Natural killer cell (primary cell): ENCODE results near the gene AREG. TPM values are rescaled to one million over a fixed set of nuclear protein-coding genes. Genes with fewer than 3 reads are reported as not detected.

Source experiments
- ATAC-seq, 3 donors: fragments of 150-1000 bp in 2 of 3; fragments of 200-7000 bp in 1 of 3; cut with Tn5 transposase; 1 replicate in 1 of 3; 2 replicates in 2 of 3; pipeline ENCODE4 v1.10.0; 2021; ENCODE audit warnings: mild to moderate bottlenecking in 2 of 3, moderate library complexity in 2 of 3
- DNase-seq, 2 donors: peaks; one replicate each; pipeline versions ENCODE4 v3.0.0 to v3.0.0-alpha.2; 2013 to 2021; ENCODE audit warnings: mixed read lengths in 1 of 2
- H3K27ac ChIP-seq: one replicate; pipeline ENCODE4 v1.5.1; 2013; ENCODE audit warnings: mild to moderate bottlenecking, low read length
- H3K27me3 ChIP-seq: one replicate; pipeline ENCODE4 v1.6.1; 2013; ENCODE audit warnings: low read length; ENCODE audit not compliant: control insufficient read depth, insufficient read depth
- H3K36me3 ChIP-seq: one replicate; pipeline ENCODE4 v1.6.1; 2013; ENCODE audit warnings: low read length; ENCODE audit not compliant: control insufficient read depth, insufficient read depth
- H3K4me1 ChIP-seq: one replicate; pipeline ENCODE4 v1.6.1; 2013; ENCODE audit warnings: low read length; ENCODE audit not compliant: control insufficient read depth, insufficient read depth
- H3K4me3 ChIP-seq: one replicate; pipeline ENCODE4 v1.5.1; 2013; ENCODE audit warnings: low read length
- H3K9me3 ChIP-seq: one replicate; pipeline ENCODE4 v1.6.1; 2013; ENCODE audit warnings: low read length; ENCODE audit not compliant: control insufficient read depth, insufficient read depth
- H3K27ac Mint-ChIP-seq, 2 donors: one replicate each; pipeline ENCODE4 v1.8.0; 2022; ENCODE audit warnings: mild to moderate bottlenecking in 2 of 2, mixed read lengths in 2 of 2, moderate library complexity in 1 of 2
- H3K27me3 Mint-ChIP-seq, 2 donors: one replicate each; pipeline ENCODE4 v1.8.0; 2022; ENCODE audit warnings: low read depth in 2 of 2, mixed read lengths in 2 of 2
- H3K36me3 Mint-ChIP-seq: one replicate; pipeline ENCODE4 v1.8.0; 2022; ENCODE audit warnings: mixed read lengths
- H3K4me1 Mint-ChIP-seq, 2 donors: one replicate each; pipeline ENCODE4 v1.8.0; 2022; ENCODE audit warnings: mixed read lengths in 2 of 2
- H3K4me3 Mint-ChIP-seq: one replicate; pipeline ENCODE4 v1.8.0; 2022; ENCODE audit warnings: mild to moderate bottlenecking, moderate library complexity, mixed read lengths
- H3K9me3 Mint-ChIP-seq, 2 donors: one replicate each; pipeline ENCODE4 v1.8.0; 2022; ENCODE audit warnings: mixed read lengths in 2 of 2
- CTCF ChIP-seq: fragments of 200-600 bp; IDR thresholded peaks from one replicate; pipeline ENCODE4 v1.8.0; 2022; ENCODE audit warnings: antibody characterized with exemption
- WGBS: methylation state at CpG from one replicate; pipeline ENCODE4 v1.1.7; 2013; ENCODE audit warnings: missing lambda C conversion rate; ENCODE audit not compliant: insufficient coverage; 5-methylcytosine and 5-hydroxymethylcytosine counted together
- intact Hi-C: fragments of 100-400 bp; cut with micrococcal nuclease; formaldehyde crosslinking; loops from one replicate; pipeline ENCODE4 v1.14.2; 2022
- total RNA-seq, 4 donors: library from RNA; stranded (reverse); fragments of 120-200 nt in 1 of 4; gene quantifications; one replicate each; pipeline versions ENCODE4 v1.2.3 to v1.2.4, GENCODE V29; 2013 to 2022

Gene AREG
- total RNA-seq, 3 donors from 2014 or later (not counting 1 experiment from before 2014, with no cell fraction given): 11.3 to 47.2 (median 38.2) TPM

GRCh38 chr4:74446896-74447295, 2.0 kb downstream of the AREG start:
- no peak overlapping the region for H3K4me3 Mint-ChIP-seq
- H3K27me3 ChIP-seq: no peaks in the 10 kb centered on the region

GRCh38 chr4:74447636-74448233, 2.8 kb downstream of the AREG start:
- no peaks in the 10 kb centered on the region for H3K9me3 Mint-ChIP-seq
- H3K27me3 Mint-ChIP-seq: peaks cover 0 to 2% of the 10 kb centered on the region in 2 donors
- no peak overlapping the region for H3K27ac ChIP-seq
- no peaks in the 10 kb centered on the region for H3K27me3 ChIP-seq
- H3K4me1 ChIP-seq: peaks cover 7% of the 10 kb centered on the region
- H3K4me1 Mint-ChIP-seq: peaks cover 6 to 16% of the 10 kb centered on the region in 2 donors
- no peak overlapping the region for H3K4me3 ChIP-seq
- DNase-seq (no peak), ATAC-seq (no peak)
- H3K36me3 ChIP-seq: no peaks in the 10 kb centered on the region
- intact Hi-C loops: loop anchor here (10.0 kb wide), 1 partner anchor 293 kb away; the partner anchor contains the start of gene MTHFD2L
- no peak for TF ChIP-seq CTCF
- no peak overlapping the region for H3K27ac Mint-ChIP-seq
- H3K36me3 Mint-ChIP-seq: no peaks in the 10 kb centered on the region
- no peaks in the 10 kb centered on the region for H3K9me3 ChIP-seq
- 100% methylated on average over 2 of the region's 5 CpGs for WGBS
- no peak overlapping the region for H3K4me3 Mint-ChIP-seq

More at GRCh38 chr4:74446896-74447295, 2.0 kb downstream of the AREG start:
- DNase-seq: no peak
- no peak for TF ChIP-seq CTCF
- peaks cover 6 to 16% of the 10 kb centered on the region in 2 donors for H3K4me1 Mint-ChIP-seq
- H3K36me3 Mint-ChIP-seq: no peaks in the 10 kb centered on the region
- H3K9me3 ChIP-seq: no peaks in the 10 kb centered on the region
- H3K4me3 ChIP-seq: no peak overlapping the region
- no peak overlapping the region for H3K27ac ChIP-seq
- no peaks in the 10 kb centered on the region for H3K36me3 ChIP-seq
- H3K4me1 ChIP-seq: peaks cover 7% of the 10 kb centered on the region
- ATAC-seq: no peak
- intact Hi-C loops: loop anchor here (10.0 kb wide), 1 partner anchor 292 kb away; the partner anchor contains the start of gene MTHFD2L
- no peaks in the 10 kb centered on the region for H3K27me3 Mint-ChIP-seq
- H3K27ac Mint-ChIP-seq: no peak overlapping the region
- 100% methylated on average over 1 of the region's 1 CpG for WGBS
- H3K9me3 Mint-ChIP-seq: no peaks in the 10 kb centered on the region

- Mint-ChIP-seq H3K9me3 (no peaks in the 10 kb centered on the region), H3K27me3 (peaks cover 0 to 7% of the 10 kb centered on the region in 2 donors), H3K36me3 (no peaks in the 10 kb centered on the region), H3K27ac (no peak overlapping the region), H3K4me3 (no peak overlapping the region), H3K4me1 (peaks cover 6 to 16% of the 10 kb centered on the region in 2 donors)
- WGBS: 89% methylated on average over 5 of the region's 6 CpGs
- ATAC-seq (no peak), DNase-seq (no peak)
- no peaks in the 10 kb centered on the region for H3K9me3 ChIP-seq
- no peaks in the 10 kb centered on the region for H3K36me3 ChIP-seq
- H3K4me3 ChIP-seq: no peak overlapping the region
- H3K27me3 ChIP-seq: no peaks in the 10 kb centered on the region
- H3K4me1 ChIP-seq: peaks cover 5% of the 10 kb centered on the region
- TF ChIP-seq CTCF: no peak
- H3K27ac ChIP-seq: no peak overlapping the region
- intact Hi-C loops: loop anchor here (10.0 kb wide), 1 partner anchor 295 kb away; the partner anchor contains the start of gene MTHFD2L
Measured at GRCh38 chr4:74449571-74450297, 4.8 kb downstream of the AREG start.
